BJ (cell line): Measurements from ENCODE around the gene LELP1. TPM values are rescaled to one million over a fixed set of nuclear protein-coding genes. Genes with fewer than 3 reads are reported as not detected.

Experiments used
- CTCF ChIA-PET: fragments of 350-600 bp; formaldehyde crosslinking; extraction: SDS; loops from one replicate; lab custom pipeline; 2021; ENCODE audit warnings: antibody characterized with exemption, inconsistent platforms; lab: Yijun Ruan, JAX
- POLR2A ChIA-PET: fragments of 300-600 bp; sonication (Branson Sonifier 250); formaldehyde crosslinking; extraction: SDS; loops from one replicate; lab custom pipeline; 2021; ENCODE audit warnings: antibody characterized with exemption; lab: Charles Lee
- DNase-seq: peaks from one replicate; pipeline ENCODE4 v3.0.0-alpha.2; 2011; ENCODE audit warnings: low read depth
- H3K27me3 ChIP-seq: 2 replicates; pipeline ENCODE4 v1.6.0; 2011; ENCODE audit warnings: low read length; ENCODE audit not compliant: control insufficient read depth, insufficient read depth
- H3K36me3 ChIP-seq: 2 replicates; pipeline ENCODE4 v1.5.1; 2011; ENCODE audit warnings: low read length; ENCODE audit not compliant: control insufficient read depth, insufficient read depth
- H3K4me3 ChIP-seq: 2 replicates; pipeline ENCODE4 v1.5.1; 2011; ENCODE audit warnings: low read depth, mild to moderate bottlenecking, control low read depth, low read length
- polyA minus RNA-seq: library from RNA; depleted of rRNA, polyadenylated mRNA; stranded (reverse); fragments of >200 nt; gene quantifications from 2 replicates; pipeline ENCODE4 v1.2.3, GENCODE V29; 2011; rRNA and poly(A)+ RNA removed
- polyA plus RNA-seq: library from polyadenylated mRNA; depleted of rRNA; stranded (reverse); fragments of >200 nt; gene quantifications from 2 replicates; pipeline ENCODE4 v1.2.3, GENCODE V29; 2011; rRNA removed
- TF ChIP-seq, protein P1 (sequence below): IDR thresholded peaks from 2 replicates; pipeline ENCODE4 v1.5.1; 2011; ENCODE audit warnings: low read depth, mild to moderate bottlenecking, control low read depth, inconsistent platforms, low read length, moderate library complexity; ENCODE audit not compliant: insufficient read depth

LELP1 gene
- polyA plus RNA-seq (not detected in 2 replicates), polyA minus RNA-seq (not detected in 2 replicates)

GRCh38 chr1:153203130-153203529 lies at the start of gene LELP1:
LELP1 (plus strand) TSS chr1:153203430; CDS start chr1:153204708, 1,278 bp downstream.
- CTCF ChIA-PET = no interaction called here
- POLR2A ChIA-PET = no interaction called here
- Histone ChIP-seq H3K4me3 (no peak within 1 kb of the TSS), H3K27me3 (no peaks in the 10 kb centered on the region), H3K36me3 (no peaks in the 10 kb centered on the region)
- no peak for DNase-seq
- TF ChIP-seq, protein P1, sequence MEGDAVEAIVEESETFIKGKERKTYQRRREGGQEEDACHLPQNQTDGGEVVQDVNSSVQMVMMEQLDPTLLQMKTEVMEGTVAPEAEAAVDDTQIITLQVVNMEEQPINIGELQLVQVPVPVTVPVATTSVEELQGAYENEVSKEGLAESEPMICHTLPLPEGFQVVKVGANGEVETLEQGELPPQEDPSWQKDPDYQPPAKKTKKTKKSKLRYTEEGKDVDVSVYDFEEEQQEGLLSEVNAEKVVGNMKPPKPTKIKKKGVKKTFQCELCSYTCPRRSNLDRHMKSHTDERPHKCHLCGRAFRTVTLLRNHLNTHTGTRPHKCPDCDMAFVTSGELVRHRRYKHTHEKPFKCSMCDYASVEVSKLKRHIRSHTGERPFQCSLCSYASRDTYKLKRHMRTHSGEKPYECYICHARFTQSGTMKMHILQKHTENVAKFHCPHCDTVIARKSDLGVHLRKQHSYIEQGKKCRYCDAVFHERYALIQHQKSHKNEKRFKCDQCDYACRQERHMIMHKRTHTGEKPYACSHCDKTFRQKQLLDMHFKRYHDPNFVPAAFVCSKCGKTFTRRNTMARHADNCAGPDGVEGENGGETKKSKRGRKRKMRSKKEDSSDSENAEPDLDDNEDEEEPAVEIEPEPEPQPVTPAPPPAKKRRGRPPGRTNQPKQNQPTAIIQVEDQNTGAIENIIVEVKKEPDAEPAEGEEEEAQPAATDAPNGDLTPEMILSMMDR = no peak

- H3K4me3 ChIP-seq = no peak overlapping the region
- no peaks in the 10 kb centered on the region for H3K36me3 ChIP-seq
- no peak for DNase-seq
- TF ChIP-seq, protein P1 = no peak
- no peaks in the 10 kb centered on the region for H3K27me3 ChIP-seq
- POLR2A ChIA-PET = no interaction called here
- CTCF ChIA-PET = no interaction called here
Measured at GRCh38 chr1:153155541-153155940, 47.7 kb upstream of the LELP1 start.

DNA sequence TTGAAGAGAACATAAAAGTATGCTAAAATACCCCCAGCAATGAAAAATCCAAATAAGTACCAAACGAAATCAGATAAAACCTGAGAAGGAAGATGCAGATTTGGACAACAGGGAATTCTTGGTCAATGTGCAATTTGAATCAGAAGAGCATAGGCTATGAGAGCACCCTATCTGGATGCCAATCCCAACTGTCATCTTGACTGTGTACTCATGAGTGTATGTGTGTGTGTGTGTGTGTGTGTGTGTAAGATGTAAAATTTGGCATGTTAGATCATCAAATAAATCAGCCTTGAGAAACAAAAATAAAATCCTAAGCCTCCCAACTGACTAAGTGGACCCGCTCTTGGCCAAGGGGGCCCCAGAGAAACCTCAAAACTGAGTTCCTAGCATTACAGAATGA lies 34.5 kb upstream of the LELP1 start:
- POLR2A ChIA-PET = no interaction called here
- TF ChIP-seq, protein P1 = no peak
- no peak for DNase-seq
- Histone ChIP-seq H3K4me3 (no peak overlapping the region), H3K36me3 (no peaks in the 10 kb centered on the region), H3K27me3 (no peaks in the 10 kb centered on the region)
- CTCF ChIA-PET = no interaction called here

DNA sequence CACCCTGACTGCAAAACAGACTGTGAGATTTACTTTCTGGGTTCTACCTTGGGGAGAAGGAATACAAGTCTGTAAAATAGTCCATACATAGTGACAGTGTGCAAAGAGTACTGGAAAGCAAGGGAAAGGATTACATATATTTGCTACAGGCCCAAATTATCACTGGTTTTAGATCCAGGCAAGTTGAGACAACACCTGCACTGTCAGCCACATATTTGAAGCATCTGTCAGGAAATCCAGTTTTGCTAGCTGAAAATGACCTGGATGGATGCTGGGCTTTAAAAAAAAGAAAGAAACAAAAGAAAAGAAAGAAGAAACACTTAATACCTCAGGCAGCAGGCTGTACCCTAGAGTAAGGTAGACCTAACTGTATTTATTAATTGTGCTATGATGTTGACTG lies 28.6 kb upstream of the LELP1 start:
- Histone ChIP-seq H3K27me3 (no peaks in the 10 kb centered on the region; the same call in 1 of the 2 replicates), H3K4me3 (no peak overlapping the region), H3K36me3 (no peaks in the 10 kb centered on the region)
- TF ChIP-seq, protein P1 = no peak
- ChIA-PET POLR2A (no interaction called here), CTCF (no interaction called here)
- no peak for DNase-seq

DNA sequence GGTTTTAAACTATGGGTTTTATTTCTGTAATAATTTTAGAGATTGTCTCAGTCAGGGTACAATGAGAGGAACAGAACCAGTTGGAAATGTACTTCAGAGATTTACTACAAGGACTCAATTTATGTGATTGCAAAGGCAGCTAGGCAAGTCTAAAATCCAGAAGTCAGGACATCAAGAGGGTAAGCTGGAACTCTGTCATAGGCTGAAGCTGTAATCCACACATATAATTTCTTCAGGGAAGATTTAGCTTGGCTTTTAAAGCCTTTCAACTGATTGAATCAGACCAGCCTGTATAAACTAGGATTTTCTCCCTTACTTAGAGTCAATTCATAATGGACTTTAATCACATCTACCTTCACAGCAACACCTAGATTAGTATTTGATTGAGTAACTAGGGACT lies 24.3 kb upstream of the LELP1 start:
- Histone ChIP-seq H3K4me3 (no peak overlapping the region), H3K27me3 (no peaks in the 10 kb centered on the region; the same call in 1 of the 2 replicates), H3K36me3 (no peaks in the 10 kb centered on the region)
- ChIA-PET POLR2A (no interaction called here), CTCF (no interaction called here)
- no peak for DNase-seq
- TF ChIP-seq, protein P1 = no peak
